Epithelial cell of esophagus (primary cell): ENCODE measurements around the gene PPP2R3B.

ENCODE experiments used
- DNase-seq: peaks from one replicate; pipeline ENCODE4 v3.0.0; 2010; ENCODE audit warnings: low read depth
- H3K4me3 ChIP-seq: 2 replicates; pipeline ENCODE4 v1.5.1; 2011; ENCODE audit warnings: mild to moderate bottlenecking, low read length, control low read depth
- CTCF ChIP-seq: IDR thresholded peaks from 2 replicates; pipeline ENCODE4 v1.5.1; 2011; ENCODE audit warnings: low read depth, mild to moderate bottlenecking, low read length, control low read depth, inconsistent platforms; ENCODE audit not compliant: insufficient read depth; ENCODE audit errors: missing control alignments

The PPP2R3B gene

GRCh38 chrX:350534-351323 lies 36.0 kb downstream of the PPP2R3B start:
- H3K4me3 ChIP-seq = no peak overlapping the region
- TF ChIP-seq CTCF = no peak
- DNase-seq = no peak

- no peak overlapping the region for H3K4me3 ChIP-seq
- no peak for DNase-seq
- TF ChIP-seq CTCF = no peak
Observed at GRCh38 chrX:350148-350533, 36.6 kb downstream of the PPP2R3B start.

GRCh38 chrX:349702-350101 lies 37.0 kb downstream of the PPP2R3B start:
- no peak for TF ChIP-seq CTCF
- no peak overlapping the region for H3K4me3 ChIP-seq
- DNase-seq = no peak

GRCh38 chrX:349196-349595 lies 37.5 kb downstream of the PPP2R3B start:
- no peak for TF ChIP-seq CTCF
- H3K4me3 ChIP-seq = no peak overlapping the region
- DNase-seq = no peak

GRCh38 chrX:348461-349117 lies 38.1 kb downstream of the PPP2R3B start:
- no peak for DNase-seq
- no peak overlapping the region for H3K4me3 ChIP-seq
- TF ChIP-seq CTCF = no peak

GRCh38 chrX:347351-348117 lies 39.2 kb downstream of the PPP2R3B start:
- no peak for TF ChIP-seq CTCF
- H3K4me3 ChIP-seq = no peak overlapping the region
- no peak for DNase-seq
